Neuron (in vitro differentiated cells): ENCODE results near the gene TJP1.

Experiments used
- H2AFZ ChIP-seq: one replicate; pipeline ENCODE4 v1.6.1; 2013; ENCODE audit warnings: low read depth, mild to moderate bottlenecking, inconsistent platforms, low read length, moderate library complexity
- H3K27me3 ChIP-seq: one replicate; pipeline ENCODE4 v1.6.1; 2013; ENCODE audit warnings: low read length; ENCODE audit not compliant: insufficient read depth
- H3K36me3 ChIP-seq: one replicate; pipeline ENCODE4 v1.6.1; 2013; ENCODE audit warnings: low read length; ENCODE audit not compliant: insufficient read depth
- H3K4me1 ChIP-seq: one replicate; pipeline ENCODE4 v1.6.1; 2013; ENCODE audit warnings: low read length; ENCODE audit not compliant: insufficient read depth
- H3K4me3 ChIP-seq: 2 replicates; pipeline ENCODE4 v1.5.1; 2013; ENCODE audit warnings: mild to moderate bottlenecking, low read length, moderate library complexity
- H3K9me3 ChIP-seq: one replicate; pipeline ENCODE4 v1.6.1; 2013; ENCODE audit warnings: low read length

Gene TJP1

GRCh38 chr15:29686445-29687203 is 135.6 kb downstream of the TJP1 start:
- Histone ChIP-seq H3K36me3 (no peaks in the 10 kb centered on the region), H3K9me3 (no peaks in the 10 kb centered on the region), H3K27me3 (no peaks in the 10 kb centered on the region), H2AFZ (no peak overlapping the region), H3K4me3 (no peak overlapping the region), H3K4me1 (no peaks in the 10 kb centered on the region)

GRCh38 chr15:29686079-29686425 is 136.2 kb downstream of the TJP1 start:
- no peaks in the 10 kb centered on the region for H3K27me3 ChIP-seq
- no peaks in the 10 kb centered on the region for H3K4me1 ChIP-seq
- no peak overlapping the region for H2AFZ ChIP-seq
- H3K36me3 ChIP-seq: no peaks in the 10 kb centered on the region
- no peak overlapping the region for H3K4me3 ChIP-seq
- no peaks in the 10 kb centered on the region for H3K9me3 ChIP-seq

- H3K27me3 ChIP-seq: no peaks in the 10 kb centered on the region
- no peaks in the 10 kb centered on the region for H3K36me3 ChIP-seq
- no peaks in the 10 kb centered on the region for H3K4me1 ChIP-seq
- H3K4me3 ChIP-seq: no peak overlapping the region
- no peak overlapping the region for H2AFZ ChIP-seq
- no peaks in the 10 kb centered on the region for H3K9me3 ChIP-seq
These were observed 136.9 kb downstream of the TJP1 start for GRCh38 chr15:29685156-29686078.

GRCh38 chr15:29682781-29683180 is 139.5 kb downstream of the TJP1 start:
- H3K4me1 ChIP-seq: no peaks in the 10 kb centered on the region
- no peaks in the 10 kb centered on the region for H3K9me3 ChIP-seq
- H3K4me3 ChIP-seq: no peak overlapping the region
- H3K27me3 ChIP-seq: peaks cover 3% of the 10 kb centered on the region
- H2AFZ ChIP-seq: no peak overlapping the region
- no peaks in the 10 kb centered on the region for H3K36me3 ChIP-seq

GRCh38 chr15:29682361-29682760 is 139.9 kb downstream of the TJP1 start:
- Histone ChIP-seq H3K4me3 (no peak overlapping the region), H3K9me3 (no peaks in the 10 kb centered on the region), H2AFZ (no peak overlapping the region)

GRCh38 chr15:29681946-29682345 is 140.3 kb downstream of the TJP1 start:
- no peaks in the 10 kb centered on the region for H3K4me1 ChIP-seq
- H3K4me3 ChIP-seq: no peak overlapping the region

More at GRCh38 chr15:29682361-29682760, 139.9 kb downstream of the TJP1 start:
- peaks cover 5% of the 10 kb centered on the region for H3K27me3 ChIP-seq
- H3K36me3 ChIP-seq: no peaks in the 10 kb centered on the region
- H3K4me1 ChIP-seq: no peaks in the 10 kb centered on the region

GRCh38 chr15:29681166-29681845 is 141.0 kb downstream of the TJP1 start:
- Histone ChIP-seq H3K27me3 (peaks cover 16% of the 10 kb centered on the region), H3K4me3 (no peak overlapping the region), H3K9me3 (no peaks in the 10 kb centered on the region), H3K36me3 (no peaks in the 10 kb centered on the region), H2AFZ (no peak overlapping the region), H3K4me1 (no peaks in the 10 kb centered on the region)

More at GRCh38 chr15:29681946-29682345, 140.3 kb downstream of the TJP1 start:
- no peaks in the 10 kb centered on the region for H3K36me3 ChIP-seq
- no peak overlapping the region for H2AFZ ChIP-seq
- H3K27me3 ChIP-seq: peaks cover 9% of the 10 kb centered on the region
- H3K9me3 ChIP-seq: no peaks in the 10 kb centered on the region

GRCh38 chr15:29680465-29681165 is 141.7 kb downstream of the TJP1 start:
- no peaks in the 10 kb centered on the region for H3K4me1 ChIP-seq
- peaks cover 21% of the 10 kb centered on the region for H3K27me3 ChIP-seq
- no peaks in the 10 kb centered on the region for H3K9me3 ChIP-seq
- no peak overlapping the region for H2AFZ ChIP-seq
- no peak overlapping the region for H3K4me3 ChIP-seq
- no peaks in the 10 kb centered on the region for H3K36me3 ChIP-seq

- Histone ChIP-seq H3K4me1 (no peaks in the 10 kb centered on the region), H3K27me3 (peaks cover 23% of the 10 kb centered on the region), H3K4me3 (no peak overlapping the region), H3K9me3 (no peaks in the 10 kb centered on the region), H3K36me3 (no peaks in the 10 kb centered on the region), H2AFZ (no peak overlapping the region)
These were observed 143.7 kb downstream of the TJP1 start for GRCh38 chr15:29678504-29679034.

- peaks cover 23% of the 10 kb centered on the region for H3K27me3 ChIP-seq
- no peaks in the 10 kb centered on the region for H3K4me1 ChIP-seq
- no peak overlapping the region for H3K4me3 ChIP-seq
- no peak overlapping the region for H2AFZ ChIP-seq
- H3K36me3 ChIP-seq: no peaks in the 10 kb centered on the region
- H3K9me3 ChIP-seq: no peaks in the 10 kb centered on the region
These were observed 144.3 kb downstream of the TJP1 start for GRCh38 chr15:29677871-29678461.

- H3K36me3 ChIP-seq: no peaks in the 10 kb centered on the region
- H3K9me3 ChIP-seq: no peaks in the 10 kb centered on the region
- no peaks in the 10 kb centered on the region for H3K4me1 ChIP-seq
- no peak overlapping the region for H2AFZ ChIP-seq
- H3K27me3 ChIP-seq: peaks cover 23% of the 10 kb centered on the region
- H3K4me3 ChIP-seq: no peak overlapping the region
These were observed 144.8 kb downstream of the TJP1 start for GRCh38 chr15:29677455-29677854.

GRCh38 chr15:29676961-29677402 is 145.3 kb downstream of the TJP1 start:
- Histone ChIP-seq H3K9me3 (no peaks in the 10 kb centered on the region), H3K36me3 (no peaks in the 10 kb centered on the region), H3K4me1 (no peaks in the 10 kb centered on the region), H2AFZ (no peak overlapping the region), H3K4me3 (no peak overlapping the region), H3K27me3 (peaks cover 23% of the 10 kb centered on the region)
